ENCODE data around the gene SLX4.

The SLX4 gene

GRCh38 chr16:3598236-3598635 is 13.2 kb downstream of the SLX4 start:
- no peak for DNase-seq

GRCh38 chr16:3597676-3598075 is 13.7 kb downstream of the SLX4 start:
- no peak for DNase-seq

GRCh38 chr16:3597226-3597625 is 14.2 kb downstream of the SLX4 start:
- DNase-seq: no peak

GRCh38 chr16:3596101-3596861 is 15.1 kb downstream of the SLX4 start:
- no peak for DNase-seq

GRCh38 chr16:3595521-3596021 is 15.8 kb downstream of the SLX4 start:
- DNase-seq: no peak

- no peak for DNase-seq
These were observed 16.3 kb downstream of the SLX4 start for GRCh38 chr16:3595110-3595486.

- no peak for DNase-seq
These were observed 16.9 kb downstream of the SLX4 start for GRCh38 chr16:3594316-3595109.

GRCh38 chr16:3592559-3592958 is 18.8 kb downstream of the SLX4 start:
- no peak for DNase-seq

- no peak for DNase-seq
These were observed 19.4 kb downstream of the SLX4 start for GRCh38 chr16:3591991-3592390.

- no peak for DNase-seq
These were observed 20.0 kb downstream of the SLX4 start for GRCh38 chr16:3591436-3591803.

GRCh38 chr16:3590736-3591435 is 20.5 kb downstream of the SLX4 start:
- DNase-seq: no peak

- no peak for DNase-seq
These were observed 21.3 kb downstream of the SLX4 start for GRCh38 chr16:3589991-3590701.

- no peak for DNase-seq
These were observed 21.9 kb downstream of the SLX4 start for GRCh38 chr16:3589441-3589921.

- no peak for DNase-seq
These were observed 22.4 kb downstream of the SLX4 start for GRCh38 chr16:3589001-3589400.

GRCh38 chr16:3587547-3588110 is 23.8 kb downstream of the SLX4 start:
- no peak for DNase-seq

GRCh38 chr16:3584412-3584811 is 27.0 kb downstream of the SLX4 start:
- no peak for DNase-seq

GRCh38 chr16:3583303-3584038 is 27.9 kb downstream of the SLX4 start:
- no peak for DNase-seq

- no peak for DNase-seq
These were observed 28.9 kb downstream of the SLX4 start for GRCh38 chr16:3582276-3583165.

GRCh38 chr16:3581392-3581791 is 30.0 kb downstream of the SLX4 start:
- DNase-seq: no peak

- DNase-seq: no peak
These were observed 30.7 kb downstream of the SLX4 start for GRCh38 chr16:3580686-3581085.

- no peak for DNase-seq
These were observed 31.2 kb downstream of the SLX4 start for GRCh38 chr16:3580251-3580651.

All from NCI-H1436 (cell line).